ENCODE results near the gene ITM2B. TPM values are rescaled to one million over a fixed set of nuclear protein-coding genes. Genes with fewer than 3 reads are reported as not detected.

ITM2B gene
- total RNA-seq, 1 experiment from 2014 or later = 387 TPM

DNA sequence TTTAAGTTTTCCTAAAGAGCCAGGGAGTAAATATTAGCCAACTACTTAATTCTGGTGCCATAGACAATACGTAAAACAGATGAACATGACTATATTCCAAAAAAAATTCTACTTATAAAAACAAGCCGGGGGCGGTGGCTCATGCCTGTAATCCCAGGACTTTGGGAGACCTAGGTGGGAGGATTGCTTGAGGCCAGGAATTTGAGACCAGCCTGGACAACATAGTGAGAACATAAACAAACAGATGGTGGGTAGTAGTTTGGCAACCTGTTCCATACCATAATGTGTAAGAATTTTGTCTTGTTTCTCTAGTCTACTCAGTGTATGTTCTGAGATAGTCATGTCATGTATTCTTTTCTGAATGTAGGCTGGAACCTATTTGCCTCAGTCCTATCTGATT lies 25.4 kb downstream of the ITM2B start:
- no peak for DNase-seq (ENCODE audit: low read depth)

DNA sequence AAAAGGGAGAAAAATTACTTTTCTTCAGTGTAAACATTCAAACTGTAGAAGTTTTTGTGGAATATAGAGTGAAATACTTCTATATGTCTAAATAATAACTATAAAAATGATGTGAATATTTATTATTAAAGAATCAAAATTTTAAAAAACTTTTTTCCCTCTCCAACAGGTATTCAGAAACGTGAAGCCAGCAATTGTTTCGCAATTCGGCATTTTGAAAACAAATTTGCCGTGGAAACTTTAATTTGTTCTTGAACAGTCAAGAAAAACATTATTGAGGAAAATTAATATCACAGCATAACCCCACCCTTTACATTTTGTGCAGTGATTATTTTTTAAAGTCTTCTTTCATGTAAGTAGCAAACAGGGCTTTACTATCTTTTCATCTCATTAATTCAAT lies 28.0 kb downstream of the ITM2B start:
- no peak for DNase-seq (ENCODE audit: low read depth)

DNA sequence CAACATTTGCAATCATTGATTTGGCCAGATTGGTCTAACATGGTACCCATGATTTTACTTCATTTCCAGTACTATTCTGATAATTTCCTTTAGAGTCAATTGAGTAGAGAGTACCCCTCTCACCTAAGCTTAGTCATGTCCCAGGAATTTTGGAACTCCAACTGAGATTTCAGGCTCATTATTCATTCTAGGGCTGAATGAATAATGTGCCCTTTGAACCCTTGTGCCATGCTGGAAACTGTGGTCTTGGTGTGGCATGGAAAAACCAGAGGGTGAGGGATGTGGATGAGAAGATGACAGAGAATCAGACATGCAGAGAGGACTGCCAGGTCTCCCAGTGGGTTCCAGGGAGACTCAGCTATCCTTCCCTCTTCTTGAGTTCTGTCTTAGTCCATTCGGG lies 30.2 kb downstream of the ITM2B start:
- peak; percentile 75 for DNase-seq (ENCODE audit: low read depth)

GRCh38 chr13:48264058-48264457 lies 31.1 kb downstream of the ITM2B start:
- DNase-seq (ENCODE audit: low read depth) = no peak

- no peak for DNase-seq (ENCODE audit: low read depth)
Observed at GRCh38 chr13:48265217-48265815, 32.3 kb downstream of the ITM2B start.

DNA sequence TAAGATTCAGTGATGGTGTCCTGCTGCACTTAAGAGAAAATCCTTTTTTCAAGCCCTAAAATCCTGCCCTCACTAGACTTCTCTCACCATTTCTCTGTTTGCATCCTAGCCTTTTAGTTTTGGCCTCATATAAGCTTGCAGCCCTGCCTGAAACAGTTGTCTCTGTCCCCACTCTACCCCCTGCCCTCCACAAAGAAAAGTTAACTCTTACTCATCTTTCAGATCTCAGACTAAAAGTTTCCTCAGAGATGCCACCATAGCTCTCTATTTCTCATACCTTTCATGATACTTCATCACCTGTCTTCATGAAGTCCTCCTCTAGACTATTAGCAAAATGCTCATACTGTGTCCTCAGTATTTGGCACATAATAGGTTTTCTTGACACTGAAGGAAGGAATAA lies 33.1 kb downstream of the ITM2B start:
- no peak for DNase-seq (ENCODE audit: low read depth)

DNA sequence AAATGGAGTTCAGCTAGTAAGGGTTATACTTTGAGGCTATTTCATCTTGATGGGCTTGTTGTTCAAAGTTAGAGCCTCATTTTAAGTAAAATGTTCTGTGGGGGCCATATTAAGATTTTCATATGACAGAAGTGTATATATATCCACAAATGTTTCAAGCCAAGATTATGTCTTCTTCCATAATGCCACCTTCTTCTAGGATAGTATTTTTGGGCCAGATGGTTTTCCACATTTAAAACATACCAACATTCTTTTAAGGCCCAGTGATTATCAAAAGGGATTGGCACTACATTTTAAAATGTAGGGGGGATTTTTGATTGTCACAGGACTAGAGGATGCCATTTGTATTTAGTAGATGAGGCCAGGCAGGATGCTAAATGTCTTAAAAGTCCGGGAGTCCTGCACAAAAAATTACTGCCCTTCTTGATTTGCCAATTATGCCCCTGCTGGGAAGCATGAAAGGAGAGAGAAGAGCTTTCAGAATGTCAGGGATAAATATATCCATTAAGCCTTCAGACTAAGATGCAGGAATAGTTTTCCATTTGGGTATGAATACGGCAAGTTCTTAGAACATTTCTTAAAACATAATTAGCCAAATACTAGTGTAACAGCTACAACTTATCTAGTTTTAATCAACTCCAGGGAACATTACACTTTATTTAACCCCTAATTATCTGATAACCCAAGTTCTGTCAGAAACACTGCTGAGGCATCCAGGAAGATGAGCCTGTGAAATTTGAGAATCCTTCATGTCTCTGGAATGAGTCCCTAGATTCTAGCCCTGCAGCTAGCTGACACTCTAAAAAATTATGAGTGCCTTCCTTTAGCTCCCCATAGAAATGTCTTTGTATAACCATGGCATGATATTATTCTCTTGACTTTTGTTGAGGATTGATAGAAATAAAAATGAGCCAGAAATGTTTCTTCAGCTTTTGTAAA lies 34.0 kb downstream of the ITM2B start:
- DNase-seq (ENCODE audit: low read depth) = peak; percentile 14

DNA sequence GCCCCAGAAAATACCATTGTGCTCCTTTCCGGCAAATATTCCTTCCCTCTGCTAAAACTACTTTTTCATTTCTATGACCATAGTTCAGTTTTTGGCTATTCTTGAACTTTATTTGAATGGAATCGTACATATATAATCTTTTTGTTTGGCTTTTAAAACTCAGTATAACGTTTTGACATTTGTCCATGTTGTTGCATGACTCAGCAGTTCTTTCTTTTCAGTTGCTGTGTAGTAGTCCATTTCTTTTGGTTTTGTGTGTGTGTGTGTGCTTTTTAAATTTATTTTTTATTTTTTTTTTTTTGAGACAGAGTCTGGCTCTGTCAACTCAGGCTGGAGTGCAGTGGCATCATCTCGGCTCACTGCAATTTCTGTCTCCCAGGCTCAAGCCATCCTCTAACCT lies 35.0 kb downstream of the ITM2B start:
- DNase-seq (ENCODE audit: low read depth) = no peak

GRCh38 chr13:48273346-48273745 lies 40.3 kb downstream of the ITM2B start:
- no peak for DNase-seq (ENCODE audit: low read depth)

GRCh38 chr13:48275507-48275906 lies 42.5 kb downstream of the ITM2B start:
- no peak for DNase-seq (ENCODE audit: low read depth)

GRCh38 chr13:48278806-48279205 lies 45.8 kb downstream of the ITM2B start:
- no peak for DNase-seq (ENCODE audit: low read depth)

GRCh38 chr13:48281556-48281955 lies 48.5 kb downstream of the ITM2B start:
- no peak for DNase-seq (ENCODE audit: low read depth)

DNA sequence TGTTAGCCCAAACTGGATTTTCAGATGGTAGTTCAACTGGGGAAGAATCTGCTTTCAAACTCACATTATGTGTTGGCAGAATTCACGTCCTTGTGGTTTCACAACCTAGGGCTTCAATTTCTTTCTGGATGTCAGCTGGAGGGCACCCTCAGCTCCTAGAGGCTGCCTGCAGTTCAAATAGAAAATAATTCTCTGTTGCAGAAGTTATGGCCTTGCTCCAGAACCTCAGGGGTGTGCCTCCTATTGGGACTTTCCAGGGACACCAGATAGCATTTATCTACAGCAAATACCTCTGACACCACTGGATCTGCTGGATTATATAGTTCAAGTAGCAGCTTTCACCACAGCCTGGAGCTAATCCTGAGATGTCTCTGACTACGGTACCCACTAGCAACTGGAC lies 58.7 kb downstream of the ITM2B start:
- no peak for DNase-seq (ENCODE audit: low read depth)

- no peak for DNase-seq (ENCODE audit: low read depth)
Observed at GRCh38 chr13:48292650-48293049, 59.6 kb downstream of the ITM2B start.

DNA sequence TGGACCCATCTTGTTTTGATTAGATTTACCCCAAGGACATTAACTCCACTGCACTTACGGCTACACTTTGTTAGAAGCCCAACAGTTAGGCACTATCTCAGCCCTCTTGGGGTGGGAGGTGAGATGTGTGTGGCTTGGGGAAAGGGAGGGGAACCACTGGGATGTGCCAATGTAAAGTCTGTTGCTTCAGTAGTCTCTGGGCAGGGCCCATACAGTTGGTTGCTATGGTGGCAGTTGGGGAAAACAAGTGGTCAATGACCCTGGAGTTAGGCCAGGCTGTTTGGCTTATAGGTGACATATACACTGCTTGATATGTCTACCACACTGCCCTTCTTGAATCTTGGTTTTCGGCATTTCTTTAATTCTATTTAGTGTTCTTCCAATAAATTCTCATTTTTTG lies 61.6 kb downstream of the ITM2B start:
- no peak for DNase-seq (ENCODE audit: low read depth)

GRCh38 chr13:48295271-48295670 lies 62.3 kb downstream of the ITM2B start:
- no peak for DNase-seq (ENCODE audit: low read depth)

DNA sequence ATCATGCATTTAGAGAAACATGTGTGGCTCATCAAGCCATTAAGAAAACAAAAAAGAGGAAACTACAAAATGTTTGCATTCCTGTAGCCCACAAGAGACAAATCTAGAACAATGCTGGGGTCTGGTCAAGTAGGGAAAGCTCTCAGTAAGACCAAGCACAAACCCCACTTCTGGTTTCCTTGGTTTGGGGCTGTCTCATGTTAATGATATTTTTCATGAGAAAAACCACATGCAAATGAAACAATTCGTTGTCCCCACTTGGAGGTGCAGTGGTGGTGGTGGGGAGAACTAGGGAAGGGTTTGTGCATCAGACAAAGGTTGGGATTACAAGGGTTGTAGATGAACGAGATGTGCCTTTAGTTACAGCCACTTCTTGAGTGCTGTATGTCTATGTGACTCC lies 63.5 kb downstream of the ITM2B start:
- DNase-seq (ENCODE audit: low read depth) = no peak

- DNase-seq (ENCODE audit: low read depth) = no peak
Observed at GRCh38 chr13:48297131-48297786, 64.3 kb downstream of the ITM2B start.

GRCh38 chr13:48299591-48299990 lies 66.6 kb downstream of the ITM2B start:
- DNase-seq (ENCODE audit: low read depth) = no peak

GRCh38 chr13:48302871-48303358 lies 69.9 kb downstream of the ITM2B start:
- no peak for DNase-seq (ENCODE audit: low read depth)

DNA sequence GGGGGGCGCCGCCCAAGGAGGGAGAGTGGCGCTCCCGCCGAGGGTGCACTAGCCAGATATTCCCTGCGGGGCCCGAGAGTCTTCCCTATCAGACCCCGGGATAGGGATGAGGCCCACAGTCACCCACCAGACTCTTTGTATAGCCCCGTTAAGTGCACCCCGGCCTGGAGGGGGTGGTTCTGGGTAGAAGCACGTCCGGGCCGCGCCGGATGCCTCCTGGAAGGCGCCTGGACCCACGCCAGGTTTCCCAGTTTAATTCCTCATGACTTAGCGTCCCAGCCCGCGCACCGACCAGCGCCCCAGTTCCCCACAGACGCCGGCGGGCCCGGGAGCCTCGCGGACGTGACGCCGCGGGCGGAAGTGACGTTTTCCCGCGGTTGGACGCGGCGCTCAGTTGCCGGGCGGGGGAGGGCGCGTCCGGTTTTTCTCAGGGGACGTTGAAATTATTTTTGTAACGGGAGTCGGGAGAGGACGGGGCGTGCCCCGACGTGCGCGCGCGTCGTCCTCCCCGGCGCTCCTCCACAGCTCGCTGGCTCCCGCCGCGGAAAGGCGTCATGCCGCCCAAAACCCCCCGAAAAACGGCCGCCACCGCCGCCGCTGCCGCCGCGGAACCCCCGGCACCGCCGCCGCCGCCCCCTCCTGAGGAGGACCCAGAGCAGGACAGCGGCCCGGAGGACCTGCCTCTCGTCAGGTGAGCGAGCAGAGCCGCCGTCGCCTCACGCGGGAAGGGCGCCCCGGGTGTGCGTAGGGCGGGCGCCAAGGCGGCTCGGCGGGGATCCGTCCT lies 70.5 kb downstream of the ITM2B start, which contains the start of gene RB1:
Gene RB1, plus strand, starts transcription at position 393 of the 784 bp plus-strand sequence. Its CDS starts 162 bp downstream, at position 555.
- peak; percentile 91 for DNase-seq (ENCODE audit: low read depth)

Measured in M059J (cell line).